NB4 (cell line): ENCODE data around the gene RPUSD3.
"Not testable (repeated sequence)": the region's sequence is repeated elsewhere in the genome, so short reads cannot be mapped to it uniquely, and the experiment has no call there.

ENCODE experiments used
- CTCF ChIP-seq: IDR thresholded peaks from one replicate; pipeline ENCODE4 v1.5.1; 2012; ENCODE audit warnings: low read depth, low read length
- MAX ChIP-seq: IDR thresholded peaks from 2 replicates; pipeline ENCODE4 v1.6.1; 2011; ENCODE audit warnings: low read depth, low read length
- MYC ChIP-seq: IDR thresholded peaks from 2 replicates; pipeline ENCODE4 v1.6.1; 2011; ENCODE audit warnings: low read depth, low read length
- POLR2A ChIP-seq: IDR thresholded peaks from 2 replicates; pipeline ENCODE4 v1.6.1; 2011; ENCODE audit warnings: mild to moderate bottlenecking; ENCODE audit not compliant: insufficient read length; ENCODE audit errors: extremely low read depth

GRCh38 chr3:9876255-9876654 lies 32.4 kb upstream of the RPUSD3 start:
- not testable (repeated sequence) for TF ChIP-seq CTCF, POLR2A, MAX, MYC
